ENCODE data around the gene HS6ST2. TPM values are rescaled to one million over a fixed set of nuclear protein-coding genes. Genes with fewer than 3 reads are reported as not detected.

HS6ST2 gene
- total RNA-seq, 5 donors from 2014 or later (not counting 1 experiment from before 2014, with no cell fraction given): not detected

- Mint-ChIP-seq H3K27ac (no peak overlapping the region), H3K36me3 (no peaks in the 10 kb centered on the region), H3K4me1 (no peaks in the 10 kb centered on the region), H3K4me3 (no peak overlapping the region), H3K27me3 (peaks cover 0 to 22% of the 10 kb centered on the region in 2 donors), H3K9me3 (no peaks in the 10 kb centered on the region)
- no peaks in the 10 kb centered on the region for H3K27me3 ChIP-seq (replicated peaks in 1 of 2; ENCODE audit: control insufficient read depth in 2 of 2, extremely low read depth in 1 of 2, insufficient read depth in 2 of 2, low read length in 1 of 2)
- no peaks in the 10 kb centered on the region for H3K9me3 ChIP-seq
- H3K4me1 ChIP-seq (ENCODE audit: control insufficient read depth in 1 of 2, extremely low read depth in 1 of 2, insufficient read depth in 2 of 2, low read length in 2 of 2): no peaks in the 10 kb centered on the region
- ChIA-PET POLR2A (interaction anchor here in 1 of 2 donors (0.6 kb wide), 1 partner anchor 9 kb away, joined by 7 read pairs; no protein-coding TSS in a partner anchor), CTCF (no interaction called here)
- H3K36me3 ChIP-seq (ENCODE audit: control insufficient read depth in 2 of 2, extremely low read depth in 1 of 2, insufficient read depth in 1 of 2, low read length in 1 of 2): no peaks in the 10 kb centered on the region
- ATAC-seq (replicated peaks in 1 of 4) (no peak), DNase-seq (no peak)
- no peak overlapping the region for H3K4me3 ChIP-seq (ENCODE audit: control insufficient read depth in 1 of 2, extremely low read depth in 1 of 2, low read length in 1 of 2)
- H3K27ac ChIP-seq (ENCODE audit: low read length): no peak overlapping the region
These were observed 39.9 kb downstream of the HS6ST2 start for GRCh38 chrX:132918523-132918922.

DNA sequence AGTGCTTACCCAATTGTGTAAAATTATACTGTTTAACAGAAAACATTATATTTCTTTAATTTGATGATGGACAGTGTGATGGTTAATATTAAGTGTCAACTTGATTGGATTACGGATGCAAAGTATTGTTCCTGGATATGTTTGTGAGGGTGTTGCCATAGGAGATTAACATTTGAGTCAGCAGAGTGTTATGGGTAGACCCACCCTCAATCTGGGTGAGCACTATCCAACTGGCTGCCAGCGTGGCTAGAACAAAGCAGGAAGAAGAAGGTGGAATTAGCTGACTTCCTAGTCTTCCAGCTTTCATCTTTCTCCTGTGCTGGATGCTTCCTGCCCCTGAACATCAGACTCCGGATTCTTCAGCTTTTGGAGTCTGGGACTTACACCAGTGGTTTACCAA is 42.1 kb downstream of the HS6ST2 start:
- DNase-seq (no peak), ATAC-seq (replicated peaks in 1 of 4) (no peak)
- Histone ChIP-seq H3K9me3 (no peaks in the 10 kb centered on the region), H3K27me3 (replicated peaks in 1 of 2; ENCODE audit: control insufficient read depth in 2 of 2, extremely low read depth in 1 of 2, insufficient read depth in 2 of 2, low read length in 1 of 2) (no peaks in the 10 kb centered on the region), H3K4me3 (ENCODE audit: control insufficient read depth in 1 of 2, extremely low read depth in 1 of 2, low read length in 1 of 2) (no peak overlapping the region), H3K27ac (ENCODE audit: low read length) (no peak overlapping the region), H3K4me1 (ENCODE audit: control insufficient read depth in 1 of 2, extremely low read depth in 1 of 2, insufficient read depth in 2 of 2, low read length in 2 of 2) (no peaks in the 10 kb centered on the region), H3K36me3 (ENCODE audit: control insufficient read depth in 2 of 2, extremely low read depth in 1 of 2, insufficient read depth in 1 of 2, low read length in 1 of 2) (no peaks in the 10 kb centered on the region)
- no peaks in the 10 kb centered on the region for H3K36me3 Mint-ChIP-seq
- POLR2A ChIA-PET: no interaction called here
- no peaks in the 10 kb centered on the region for H3K9me3 Mint-ChIP-seq
- H3K4me3 Mint-ChIP-seq: no peak overlapping the region
- no CpG with 5 or more reads among the region's 3 CpGs for WGBS (ENCODE audit: insufficient coverage)
- H3K27me3 Mint-ChIP-seq: peaks cover 3 to 28% of the 10 kb centered on the region in 2 donors
- H3K27ac Mint-ChIP-seq: no peak overlapping the region
- no peaks in the 10 kb centered on the region for H3K4me1 Mint-ChIP-seq
- CTCF ChIA-PET: no interaction called here

DNA sequence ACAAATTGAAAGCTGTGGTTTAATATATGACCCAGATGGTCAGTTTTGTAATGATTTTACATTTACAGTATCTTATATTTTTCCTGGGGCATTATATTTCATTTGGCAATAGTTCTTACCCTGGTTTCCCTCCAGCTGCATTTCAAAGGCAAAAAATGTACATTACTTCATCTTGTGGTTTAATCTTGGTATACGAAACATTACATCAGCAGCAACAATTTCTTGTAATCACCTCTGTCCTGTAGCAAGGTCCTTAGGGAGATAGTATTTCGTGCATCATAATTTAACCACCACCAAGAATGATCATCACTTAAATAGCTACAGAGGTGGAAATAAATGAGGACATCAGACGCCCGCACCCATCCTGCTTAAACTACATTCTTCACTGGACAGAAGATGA is 48.8 kb downstream of the HS6ST2 start:
- no peak for ATAC-seq (replicated peaks in 1 of 4)
- no peak overlapping the region for H3K27ac ChIP-seq (ENCODE audit: low read length)
- Mint-ChIP-seq H3K4me1 (no peaks in the 10 kb centered on the region), H3K27ac (no peak overlapping the region), H3K27me3 (peaks cover 3 to 26% of the 10 kb centered on the region in 2 donors), H3K36me3 (no peaks in the 10 kb centered on the region), H3K9me3 (no peaks in the 10 kb centered on the region), H3K4me3 (no peak overlapping the region)
- ChIA-PET POLR2A (no interaction called here), CTCF (interaction anchor here in 1 of 2 donors (0.5 kb wide), 1 partner anchor 1443 kb away, joined by 4 read pairs; no protein-coding TSS in a partner anchor)
- H3K4me1 ChIP-seq (ENCODE audit: control insufficient read depth in 1 of 2, extremely low read depth in 1 of 2, insufficient read depth in 2 of 2, low read length in 2 of 2): no peaks in the 10 kb centered on the region
- DNase-seq: no peak
- H3K9me3 ChIP-seq: no peaks in the 10 kb centered on the region
- no CpG with 5 or more reads among the region's 4 CpGs for WGBS (ENCODE audit: insufficient coverage)
- no peaks in the 10 kb centered on the region for H3K36me3 ChIP-seq (ENCODE audit: control insufficient read depth in 2 of 2, extremely low read depth in 1 of 2, insufficient read depth in 1 of 2, low read length in 1 of 2)
- H3K27me3 ChIP-seq (replicated peaks in 1 of 2; ENCODE audit: control insufficient read depth in 2 of 2, extremely low read depth in 1 of 2, insufficient read depth in 2 of 2, low read length in 1 of 2): no peaks in the 10 kb centered on the region
- no peak overlapping the region for H3K4me3 ChIP-seq (ENCODE audit: control insufficient read depth in 1 of 2, extremely low read depth in 1 of 2, low read length in 1 of 2)

GRCh38 chrX:132908891-132909290 is 49.5 kb downstream of the HS6ST2 start:
- Histone ChIP-seq H3K27me3 (replicated peaks in 1 of 2; ENCODE audit: control insufficient read depth in 2 of 2, extremely low read depth in 1 of 2, insufficient read depth in 2 of 2, low read length in 1 of 2) (no peaks in the 10 kb centered on the region), H3K9me3 (no peaks in the 10 kb centered on the region), H3K4me1 (ENCODE audit: control insufficient read depth in 1 of 2, extremely low read depth in 1 of 2, insufficient read depth in 2 of 2, low read length in 2 of 2) (no peaks in the 10 kb centered on the region), H3K4me3 (ENCODE audit: control insufficient read depth in 1 of 2, extremely low read depth in 1 of 2, low read length in 1 of 2) (no peak overlapping the region), H3K36me3 (ENCODE audit: control insufficient read depth in 2 of 2, extremely low read depth in 1 of 2, insufficient read depth in 1 of 2, low read length in 1 of 2) (no peaks in the 10 kb centered on the region), H3K27ac (ENCODE audit: low read length) (no peak overlapping the region)
- DNase-seq (no peak), ATAC-seq (replicated peaks in 1 of 4) (no peak)
- Mint-ChIP-seq H3K36me3 (no peaks in the 10 kb centered on the region), H3K27me3 (peaks cover 3 to 21% of the 10 kb centered on the region in 2 donors), H3K4me3 (no peak overlapping the region), H3K27ac (no peak overlapping the region), H3K4me1 (no peaks in the 10 kb centered on the region), H3K9me3 (no peaks in the 10 kb centered on the region)
- CTCF ChIA-PET: no interaction called here
- POLR2A ChIA-PET: interaction anchor here in 1 of 2 donors (0.7 kb wide), 1 partner anchor 9 kb away, joined by 7 read pairs; no protein-coding TSS in a partner anchor

DNA sequence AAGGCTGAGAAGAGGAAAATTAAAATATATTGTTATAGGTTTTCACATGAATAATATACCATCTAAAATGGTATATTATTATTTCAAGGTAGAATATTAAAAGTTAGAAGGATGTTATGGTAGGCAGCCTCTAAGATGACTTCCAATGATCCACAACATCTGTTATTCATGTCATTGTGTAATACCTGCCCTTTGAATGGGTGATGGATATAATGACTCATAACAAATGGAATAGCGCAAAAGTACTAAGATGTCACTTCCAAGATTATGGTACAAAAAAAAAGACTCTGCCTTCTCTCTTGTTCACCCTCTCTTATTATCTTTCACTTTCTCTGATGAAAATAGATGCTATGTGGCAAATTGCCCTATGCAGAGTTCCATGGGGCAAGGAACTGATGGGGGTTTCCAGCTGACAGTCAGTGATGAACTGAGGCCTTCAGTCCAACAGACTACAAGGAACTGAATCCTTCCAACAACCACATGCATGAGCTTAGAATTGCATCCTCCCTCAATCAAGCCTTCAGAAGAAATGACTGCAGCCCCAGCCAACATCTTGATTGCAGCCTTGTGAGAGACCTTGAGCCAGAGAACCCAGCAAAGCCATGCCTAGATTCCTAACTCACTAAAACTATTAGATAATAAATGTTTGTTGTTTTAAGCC is 57.7 kb downstream of the HS6ST2 start:
- Mint-ChIP-seq H3K9me3 (no peaks in the 10 kb centered on the region), H3K36me3 (no peaks in the 10 kb centered on the region), H3K27me3 (peaks cover 0 to 24% of the 10 kb centered on the region in 2 donors), H3K4me3 (no peak overlapping the region), H3K4me1 (no peaks in the 10 kb centered on the region), H3K27ac (no peak overlapping the region)
- no peak for ATAC-seq (replicated peaks in 1 of 4)
- CTCF ChIA-PET: no interaction called here
- POLR2A ChIA-PET: no interaction called here
- Histone ChIP-seq H3K4me1 (ENCODE audit: control insufficient read depth in 1 of 2, extremely low read depth in 1 of 2, insufficient read depth in 2 of 2, low read length in 2 of 2) (no peaks in the 10 kb centered on the region), H3K27ac (ENCODE audit: low read length) (no peak overlapping the region), H3K27me3 (replicated peaks in 1 of 2; ENCODE audit: control insufficient read depth in 2 of 2, extremely low read depth in 1 of 2, insufficient read depth in 2 of 2, low read length in 1 of 2) (no peaks in the 10 kb centered on the region), H3K4me3 (ENCODE audit: control insufficient read depth in 1 of 2, extremely low read depth in 1 of 2, low read length in 1 of 2) (no peak overlapping the region), H3K36me3 (ENCODE audit: control insufficient read depth in 2 of 2, extremely low read depth in 1 of 2, insufficient read depth in 1 of 2, low read length in 1 of 2) (no peaks in the 10 kb centered on the region), H3K9me3 (no peaks in the 10 kb centered on the region)
- no peak for DNase-seq
- WGBS (ENCODE audit: insufficient coverage): no CpG with 5 or more reads among the region's 1 CpG

DNA sequence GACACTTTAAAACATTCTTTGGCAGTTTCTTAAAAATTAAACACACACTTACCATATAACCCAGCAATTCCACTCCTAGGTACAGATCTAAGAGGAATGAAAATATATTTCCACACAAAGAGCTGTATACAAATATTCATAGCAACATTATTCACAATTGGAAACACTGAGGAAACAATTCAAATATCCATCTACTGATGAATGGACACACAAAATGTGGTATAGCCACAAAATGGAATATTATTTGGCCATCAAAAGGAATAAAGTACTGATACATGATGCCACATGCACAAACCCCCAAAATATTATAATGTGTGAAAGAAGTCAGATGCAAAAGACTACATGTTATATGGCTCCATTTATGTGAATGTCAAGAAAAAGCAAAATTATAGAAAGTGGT is 70.9 kb downstream of the HS6ST2 start:
- DNase-seq: no peak
- H3K27ac Mint-ChIP-seq: no peak overlapping the region
- no peak overlapping the region for H3K4me3 Mint-ChIP-seq

More for the DNA sequence above, 70.9 kb downstream of the HS6ST2 start:
- no peaks in the 10 kb centered on the region for H3K4me1 Mint-ChIP-seq
- H3K9me3 Mint-ChIP-seq: no peaks in the 10 kb centered on the region
- ChIA-PET CTCF (no interaction called here), POLR2A (no interaction called here)
- no peaks in the 10 kb centered on the region for H3K36me3 Mint-ChIP-seq
- H3K4me3 ChIP-seq (ENCODE audit: control insufficient read depth in 1 of 2, extremely low read depth in 1 of 2, low read length in 1 of 2): no peak overlapping the region
- no peak for ATAC-seq (replicated peaks in 1 of 4)
- H3K27me3 ChIP-seq (replicated peaks in 1 of 2; ENCODE audit: control insufficient read depth in 2 of 2, extremely low read depth in 1 of 2, insufficient read depth in 2 of 2, low read length in 1 of 2): no peaks in the 10 kb centered on the region
- H3K27ac ChIP-seq (ENCODE audit: low read length): no peak overlapping the region
- no peaks in the 10 kb centered on the region for H3K9me3 ChIP-seq
- H3K36me3 ChIP-seq (ENCODE audit: control insufficient read depth in 2 of 2, extremely low read depth in 1 of 2, insufficient read depth in 1 of 2, low read length in 1 of 2): no peaks in the 10 kb centered on the region
- H3K4me1 ChIP-seq (ENCODE audit: control insufficient read depth in 1 of 2, extremely low read depth in 1 of 2, insufficient read depth in 2 of 2, low read length in 2 of 2): no peaks in the 10 kb centered on the region
- peaks cover 0 to 11% of the 10 kb centered on the region in 2 donors for H3K27me3 Mint-ChIP-seq
